ENCODE results near the gene TNFRSF12A. TPM values are rescaled to one million over a fixed set of nuclear protein-coding genes. Genes with fewer than 3 reads are reported as not detected.

The TNFRSF12A gene
- polyA plus RNA-seq, 1 donor (not counting 4 experiments of a cell fraction or from before 2014, with no cell fraction given) = 147 TPM

GRCh38 chr16:3044708-3045107 lies 24.5 kb downstream of the TNFRSF12A start:
- Histone ChIP-seq H4K20me1 (ENCODE audit: control insufficient read depth, extremely low read depth, insufficient read depth, low read length) (no peaks in the 10 kb centered on the region), H3K36me3 (ENCODE audit: control insufficient read depth in 2 of 2, extremely low read depth in 1 of 2, insufficient read depth in 2 of 2, low read length in 2 of 2) (no peaks in the 10 kb centered on the region), H3K27ac (ENCODE audit: control insufficient read depth, insufficient read depth, low read length) (no peak overlapping the region), H3K4me2 (ENCODE audit: control insufficient read depth, extremely low read depth, insufficient read depth, low read depth, low read length) (no peak overlapping the region), H3K9me1 (ENCODE audit: control insufficient read depth, extremely low read depth, insufficient read depth, low read length) (no peaks in the 10 kb centered on the region), H3K9ac (ENCODE audit: control insufficient read depth, extremely low read depth, insufficient read depth, low read length) (no peak overlapping the region), H3K4me3 (ENCODE audit: control insufficient read depth in 2 of 3, extremely low read depth in 1 of 3, insufficient read depth in 2 of 3, low read depth in 1 of 3, low read length in 3 of 3) (no peak overlapping the region), H3K9me3 (ENCODE audit: control insufficient read depth, low read depth, low read length) (no peaks in the 10 kb centered on the region), H3K4me1 (ENCODE audit: control insufficient read depth, extremely low read depth, insufficient read depth, low read length) (no peaks in the 10 kb centered on the region), H2AFZ (ENCODE audit: control insufficient read depth, low read length) (no peak overlapping the region), H3K27me3 (ENCODE audit: control insufficient read depth, extremely low read depth, insufficient read depth, low read length) (peaks cover 41% of the 10 kb centered on the region), H3K79me2 (ENCODE audit: control insufficient read depth, insufficient read depth, low read length) (no peaks in the 10 kb centered on the region)
- TF ChIP-seq EZH2 (IDR thresholded peaks at IDR 0.05; ENCODE audit: low read length) = no peak
- TF ChIP-seq, protein P1, sequence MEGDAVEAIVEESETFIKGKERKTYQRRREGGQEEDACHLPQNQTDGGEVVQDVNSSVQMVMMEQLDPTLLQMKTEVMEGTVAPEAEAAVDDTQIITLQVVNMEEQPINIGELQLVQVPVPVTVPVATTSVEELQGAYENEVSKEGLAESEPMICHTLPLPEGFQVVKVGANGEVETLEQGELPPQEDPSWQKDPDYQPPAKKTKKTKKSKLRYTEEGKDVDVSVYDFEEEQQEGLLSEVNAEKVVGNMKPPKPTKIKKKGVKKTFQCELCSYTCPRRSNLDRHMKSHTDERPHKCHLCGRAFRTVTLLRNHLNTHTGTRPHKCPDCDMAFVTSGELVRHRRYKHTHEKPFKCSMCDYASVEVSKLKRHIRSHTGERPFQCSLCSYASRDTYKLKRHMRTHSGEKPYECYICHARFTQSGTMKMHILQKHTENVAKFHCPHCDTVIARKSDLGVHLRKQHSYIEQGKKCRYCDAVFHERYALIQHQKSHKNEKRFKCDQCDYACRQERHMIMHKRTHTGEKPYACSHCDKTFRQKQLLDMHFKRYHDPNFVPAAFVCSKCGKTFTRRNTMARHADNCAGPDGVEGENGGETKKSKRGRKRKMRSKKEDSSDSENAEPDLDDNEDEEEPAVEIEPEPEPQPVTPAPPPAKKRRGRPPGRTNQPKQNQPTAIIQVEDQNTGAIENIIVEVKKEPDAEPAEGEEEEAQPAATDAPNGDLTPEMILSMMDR (optimal IDR thresholded peaks at IDR 0.05 in 1 of 3, IDR thresholded peaks at IDR 0.05 in 1 of 3, conservative IDR thresholded peaks at IDR 0.05 in 1 of 3; ENCODE audit: extremely low read depth in 1 of 3, insufficient read depth in 2 of 3, low read length in 3 of 3) = no peak
- FAIRE-seq (no peak), DNase-seq (ENCODE audit: low read depth, low spot score) (no peak)
- dilution Hi-C loops (cut with MboI; ENCODE audit: extremely low pct_ligation_motif_present, low sequenced_read_pairs) = no loop called here

DNA sequence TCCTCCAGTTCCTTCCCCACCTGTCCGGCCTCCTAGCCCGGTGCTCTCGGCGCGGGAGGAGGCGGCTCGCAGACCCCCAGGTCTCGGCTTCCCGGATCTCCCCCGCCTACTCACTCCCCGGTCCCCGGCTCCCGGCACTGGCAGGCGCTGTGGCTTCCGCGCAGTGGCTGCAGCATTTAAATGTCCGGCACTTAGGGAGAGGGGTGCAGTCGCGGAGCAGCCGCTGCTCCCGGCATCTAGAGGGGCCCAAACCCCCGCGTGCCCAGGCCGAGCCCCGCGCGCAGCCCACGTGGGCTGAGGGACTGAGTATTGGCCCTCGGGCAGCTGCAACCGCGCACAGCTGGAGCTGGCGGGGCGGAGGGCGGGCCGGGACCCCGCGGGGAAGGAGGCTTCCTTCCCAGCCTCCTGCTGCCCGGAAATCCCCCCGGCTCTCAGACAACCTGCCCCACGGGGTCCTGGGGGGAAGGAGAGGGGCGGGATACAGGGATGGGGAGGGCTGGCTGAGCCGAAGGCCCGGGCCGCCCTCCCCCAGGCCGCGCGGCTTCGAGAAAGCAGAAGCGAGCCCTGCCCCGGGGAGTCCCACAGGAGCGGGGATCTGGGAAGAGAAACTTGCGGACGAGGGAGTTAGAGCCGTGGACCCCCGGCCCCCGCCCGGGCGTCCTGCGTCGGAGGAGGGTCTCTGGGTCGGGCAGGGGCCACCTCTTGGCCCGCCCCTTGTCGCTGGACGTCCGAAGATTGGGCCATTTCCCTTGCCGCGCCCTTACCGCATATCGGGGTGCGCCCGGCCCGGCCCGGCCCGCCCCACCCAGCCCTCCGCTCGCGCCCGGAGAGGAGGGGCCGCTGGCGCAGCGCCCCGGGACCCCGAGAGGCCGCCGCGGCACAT lies 25.8 kb downstream of the TNFRSF12A start, which contains the start of gene MMP25:
TSS of gene MMP25 (plus strand) at position 804 of the 883 bp plus-strand sequence. CDS start 357 bp downstream, outside the sequence.
- peaks cover 46% of the 10 kb centered on the region for H3K27me3 ChIP-seq (ENCODE audit: control insufficient read depth, extremely low read depth, insufficient read depth, low read length)
- no peaks in the 10 kb centered on the region for H4K20me1 ChIP-seq (ENCODE audit: control insufficient read depth, extremely low read depth, insufficient read depth, low read length)
- no peaks in the 10 kb centered on the region for H3K79me2 ChIP-seq (ENCODE audit: control insufficient read depth, insufficient read depth, low read length)
- peak within 1 kb of the TSS; percentile 44 for H3K9ac ChIP-seq (ENCODE audit: control insufficient read depth, extremely low read depth, insufficient read depth, low read length)
- no peaks in the 10 kb centered on the region for H3K9me1 ChIP-seq (ENCODE audit: control insufficient read depth, extremely low read depth, insufficient read depth, low read length)
- H3K9me3 ChIP-seq (ENCODE audit: control insufficient read depth, low read depth, low read length) = no peaks in the 10 kb centered on the region
- DNase-seq (ENCODE audit: low read depth, low spot score) (no peak), FAIRE-seq (no peak)
- peak within 1 kb of the TSS; percentile 84 for H3K4me2 ChIP-seq (ENCODE audit: control insufficient read depth, extremely low read depth, insufficient read depth, low read depth, low read length)
- TF ChIP-seq, protein P1 (optimal IDR thresholded peaks at IDR 0.05 in 1 of 3, IDR thresholded peaks at IDR 0.05 in 1 of 3, conservative IDR thresholded peaks at IDR 0.05 in 1 of 3; ENCODE audit: extremely low read depth in 1 of 3, insufficient read depth in 2 of 3, low read length in 3 of 3) = no peak
- peak; percentile 85 for TF ChIP-seq EZH2 (IDR thresholded peaks at IDR 0.05; ENCODE audit: low read length)
- dilution Hi-C loops (cut with MboI; ENCODE audit: extremely low pct_ligation_motif_present, low sequenced_read_pairs) = no loop called here
- no peak within 1 kb of the TSS for H3K27ac ChIP-seq (ENCODE audit: control insufficient read depth, insufficient read depth, low read length)
- H3K4me3 ChIP-seq (ENCODE audit: control insufficient read depth in 2 of 3, extremely low read depth in 1 of 3, insufficient read depth in 2 of 3, low read depth in 1 of 3, low read length in 3 of 3) = peak within 1 kb of the TSS; percentile 43 to 67 (median 57)
- H2AFZ ChIP-seq (ENCODE audit: control insufficient read depth, low read length) = peak within 1 kb of the TSS; percentile 33
- H3K4me1 ChIP-seq (ENCODE audit: control insufficient read depth, extremely low read depth, insufficient read depth, low read length) = no peaks in the 10 kb centered on the region
- no peaks in the 10 kb centered on the region for H3K36me3 ChIP-seq (ENCODE audit: control insufficient read depth in 2 of 2, extremely low read depth in 1 of 2, insufficient read depth in 2 of 2, low read length in 2 of 2)
